GM13977 (cell line): ENCODE measurements around the gene POLR2F.

ENCODE experiments used
- DNase-seq: peaks from one replicate; pipeline ENCODE4 v3.0.0; 2012; ENCODE audit warnings: low spot score
- CTCF ChIP-seq: IDR thresholded peaks from 2 replicates; pipeline ENCODE4 v1.5.1; 2012; ENCODE audit warnings: mild to moderate bottlenecking, control low read depth; ENCODE audit not compliant: insufficient read depth; ENCODE audit errors: extremely low read depth, missing control alignments
- in situ Hi-C: fragments of 300-500 bp; cut with MboI; formaldehyde crosslinking; loops from one replicate; pipeline ENCODE4 v1.12.0; 2022; ENCODE audit warnings: low sequenced_read_pairs, low pct_unique_long_range_greater_than_20kb, mixed read lengths, inconsistent platforms; ENCODE audit not compliant: unreplicated experiment

POLR2F gene

GRCh38 chr22:37953437-37954179, at the start of gene POLR2F, which contains the start of gene C22orf23:
Gene POLR2F, plus strand, starts transcription at chr22:37953699. Its CDS starts 89 bp downstream, at chr22:37953788.
Gene C22orf23, minus strand, starts transcription at chr22:37953601. Its CDS starts 452 bp downstream, at chr22:37953149.
- in situ Hi-C loops, result no loop called here
- DNase-seq, result peak; percentile 98
- TF ChIP-seq CTCF, result no peak

GRCh38 chr22:37904572-37905533, 48.6 kb upstream of the POLR2F start:
- in situ Hi-C loops, result no loop called here
- DNase-seq, result no peak

GRCh38 chr22:37905534-37906363, 47.8 kb upstream of the POLR2F start, which contains the start of gene MICALL1:
Gene MICALL1, plus strand, starts transcription at chr22:37906297. Its CDS starts 126 bp downstream, at chr22:37906423.
- in situ Hi-C loops, result no loop called here
- peak; percentile 72 for TF ChIP-seq CTCF
- peak; percentile 97 for DNase-seq

More at GRCh38 chr22:37904572-37905533, 48.6 kb upstream of the POLR2F start:
- TF ChIP-seq CTCF, result no peak

- no peak for TF ChIP-seq CTCF
- DNase-seq, result peak; percentile 75
- in situ Hi-C loops, result no loop called here
Observed at GRCh38 chr22:37906364-37907008, 47.0 kb upstream of the POLR2F start.

GRCh38 chr22:37907036-37907954, 46.2 kb upstream of the POLR2F start:
- TF ChIP-seq CTCF, result no peak
- DNase-seq, result peak; percentile 34
- in situ Hi-C loops, result no loop called here
